ENCODE measurements around the gene DHX30.

Gene DHX30

DNA sequence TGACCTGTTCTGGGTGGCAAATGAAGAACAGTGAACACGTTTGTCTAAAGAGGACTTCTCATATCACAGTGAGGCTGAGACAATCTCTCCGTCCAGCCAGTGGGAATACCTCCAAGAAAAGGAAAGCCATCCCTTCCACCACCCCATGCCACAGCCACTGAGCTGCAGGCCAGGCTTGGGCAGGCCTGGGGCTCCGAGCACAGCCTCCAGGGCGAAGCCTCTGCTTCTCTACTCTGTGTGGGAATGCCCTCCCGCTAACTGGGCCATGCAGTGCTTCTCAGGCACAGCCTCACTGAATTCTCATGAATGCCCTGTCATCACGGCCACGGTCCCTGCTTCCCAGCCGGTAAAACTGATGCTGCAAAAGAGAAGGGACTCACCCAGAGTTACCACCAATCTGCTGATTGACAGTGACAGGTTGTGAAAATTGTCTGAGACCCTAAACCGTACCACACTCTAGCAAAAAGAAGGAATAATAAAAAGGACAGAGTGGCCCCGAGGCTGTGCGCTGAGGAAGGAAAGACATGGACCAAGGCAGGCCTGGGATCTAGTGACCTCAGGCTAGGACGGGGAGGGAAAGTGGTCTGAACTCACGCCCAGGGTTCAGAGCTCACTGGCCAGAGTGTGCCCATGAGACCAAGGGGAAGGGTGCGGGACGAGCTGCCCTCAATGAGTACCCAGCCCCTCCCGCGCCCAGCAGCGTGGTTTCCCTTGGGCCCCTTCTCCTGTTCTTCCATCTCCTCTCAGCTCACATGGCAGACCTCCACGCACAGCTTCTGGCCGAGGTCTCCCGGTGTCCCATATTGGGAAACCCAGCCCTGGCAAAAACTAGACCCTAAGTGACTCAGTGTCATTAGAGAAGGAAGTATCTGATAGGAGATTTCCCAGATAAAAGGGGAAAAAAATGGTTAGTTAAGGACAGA lies 52.8 kb downstream of the DHX30 start:
- no peaks in the 10 kb centered on the region for H3K4me1 Mint-ChIP-seq
- no peak overlapping the region for H3K4me3 Mint-ChIP-seq
- H3K36me3 Mint-ChIP-seq = peaks cover 62% of the 10 kb centered on the region
- H3K9me3 Mint-ChIP-seq = no peaks in the 10 kb centered on the region
- DNase-seq (ENCODE audit: low spot score in 2 of 2) (no peak), ATAC-seq (no peak)
- no peak overlapping the region for H3K27ac Mint-ChIP-seq

DNA sequence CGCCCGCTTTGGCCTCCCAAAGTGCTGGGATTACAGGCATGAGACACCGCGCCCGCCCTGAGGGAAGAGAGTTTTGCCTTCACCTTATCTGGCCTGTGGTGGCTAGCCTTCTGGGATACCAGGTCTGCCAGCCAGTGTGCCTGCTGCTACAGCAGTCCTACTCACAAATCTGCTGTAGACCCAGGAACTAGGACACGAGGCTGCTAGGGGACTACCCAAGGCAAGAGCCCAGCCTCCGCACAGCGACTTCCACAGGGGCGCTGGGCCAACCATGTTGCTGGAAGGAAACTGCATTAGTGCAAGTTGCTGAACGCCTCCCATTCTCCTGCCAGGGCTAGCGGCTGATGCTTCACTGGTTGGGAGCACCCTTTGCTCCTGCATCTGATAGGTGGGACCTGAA lies 53.7 kb downstream of the DHX30 start:
- no peak for ATAC-seq

DNA sequence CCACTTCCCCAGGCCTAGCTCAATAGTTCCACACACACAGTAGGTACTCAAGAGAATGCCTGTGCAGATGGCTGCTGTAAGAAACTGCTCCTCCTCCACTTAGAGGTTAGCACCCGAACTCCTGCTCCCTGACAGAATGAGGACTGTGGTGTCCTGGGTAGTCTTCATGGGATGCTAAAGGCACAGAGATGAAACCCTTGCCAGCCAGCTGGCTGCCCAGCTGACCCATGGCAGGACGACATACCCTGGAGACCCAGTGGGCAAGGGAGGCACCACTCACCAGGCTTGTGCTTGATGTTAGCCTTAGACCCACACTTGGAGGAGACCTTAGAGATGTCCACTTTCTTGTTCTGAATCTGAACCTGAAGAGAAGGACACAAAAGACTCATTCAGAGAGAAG lies 54.2 kb downstream of the DHX30 start:
- H3K27ac Mint-ChIP-seq = no peak overlapping the region
- no peak for DNase-seq (ENCODE audit: low spot score in 2 of 2)
- H3K9me3 Mint-ChIP-seq = no peaks in the 10 kb centered on the region
- H3K36me3 Mint-ChIP-seq = peaks cover 59% of the 10 kb centered on the region
- no peak overlapping the region for H3K4me3 Mint-ChIP-seq
- no peaks in the 10 kb centered on the region for H3K4me1 Mint-ChIP-seq
- ATAC-seq = no peak

More for the DNA sequence above, 53.7 kb downstream of the DHX30 start:
- Mint-ChIP-seq H3K36me3 (peaks cover 59% of the 10 kb centered on the region), H3K4me3 (no peak overlapping the region), H3K4me1 (no peaks in the 10 kb centered on the region), H3K9me3 (no peaks in the 10 kb centered on the region), H3K27ac (no peak overlapping the region)
- DNase-seq (ENCODE audit: low spot score in 2 of 2) = no peak

DNA sequence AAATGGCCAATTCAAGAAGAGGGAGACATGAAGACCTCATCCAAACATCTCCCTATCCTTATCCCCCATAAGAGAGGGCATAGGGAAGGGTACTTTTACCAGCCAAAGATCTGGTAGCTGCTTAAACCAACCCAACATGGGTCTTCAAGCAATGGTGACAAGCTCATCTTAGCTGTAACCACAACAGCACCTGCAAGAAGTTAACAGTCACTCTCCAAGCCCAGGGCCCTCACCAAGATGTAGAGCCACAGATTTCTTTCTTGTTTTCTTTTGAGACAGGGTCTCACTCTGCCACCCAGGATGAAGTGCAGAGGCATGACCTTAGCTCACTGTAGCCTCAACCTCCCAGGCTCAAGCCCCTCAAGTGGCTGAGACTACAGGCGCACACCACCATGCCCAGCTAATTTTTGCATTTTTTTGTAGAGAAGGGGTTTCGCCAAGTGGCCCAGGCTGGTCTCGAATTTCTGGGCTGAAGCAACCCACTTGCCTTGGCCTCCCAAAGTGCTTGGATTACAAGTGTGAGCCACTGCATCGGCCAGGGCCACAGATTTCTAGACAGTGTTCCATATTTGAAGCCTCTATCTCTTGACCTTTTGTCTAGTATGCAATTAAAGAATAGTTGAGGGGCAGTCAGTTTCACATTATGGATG lies 57.1 kb downstream of the DHX30 start:
- peaks cover 61% of the 10 kb centered on the region for H3K36me3 Mint-ChIP-seq
- no peaks in the 10 kb centered on the region for H3K9me3 Mint-ChIP-seq
- no peaks in the 10 kb centered on the region for H3K4me1 Mint-ChIP-seq
- ATAC-seq (no peak), DNase-seq (ENCODE audit: low spot score in 2 of 2) (no peak)
- H3K4me3 Mint-ChIP-seq = no peak overlapping the region
- H3K27ac Mint-ChIP-seq = peak overlapping the region; percentile 33

DNA sequence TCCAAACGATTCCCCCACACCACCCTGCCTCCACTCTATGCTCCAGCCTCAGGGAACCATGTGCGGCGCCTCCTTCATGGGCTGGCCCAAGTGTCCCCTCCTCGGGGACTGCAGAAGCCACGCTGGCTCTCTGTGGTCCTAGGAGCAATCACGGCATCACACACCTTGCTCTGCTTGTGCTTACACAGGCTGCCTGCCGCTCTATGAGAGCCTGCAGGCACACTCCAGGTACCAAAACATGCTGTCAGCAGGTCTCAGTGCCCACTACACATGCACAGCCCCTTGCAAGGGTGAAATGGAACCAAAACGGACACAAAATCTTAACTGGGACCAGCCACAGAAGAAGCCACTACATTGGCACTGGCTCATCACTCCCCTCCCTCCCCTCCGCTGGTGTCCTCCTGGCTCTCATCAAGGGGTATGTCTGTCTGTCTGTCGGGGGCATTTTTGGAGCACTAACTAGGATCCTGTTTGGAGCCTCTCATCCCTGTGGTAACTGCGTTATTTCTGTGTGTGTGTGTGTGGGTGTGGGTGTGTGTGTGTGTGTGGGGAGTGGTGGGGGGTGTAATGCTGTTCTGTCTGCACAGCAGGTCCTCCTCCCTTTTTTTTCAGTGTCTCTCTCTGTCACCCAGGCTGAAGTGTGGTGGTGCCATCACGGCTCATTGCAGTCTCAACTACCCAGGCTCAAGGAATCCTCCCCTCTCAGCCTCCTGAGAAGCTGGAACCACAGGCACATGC lies 60.6 kb downstream of the DHX30 start:
- H3K27ac Mint-ChIP-seq = peak overlapping the region; percentile 45
- no peak for DNase-seq (ENCODE audit: low spot score in 2 of 2)

DNA sequence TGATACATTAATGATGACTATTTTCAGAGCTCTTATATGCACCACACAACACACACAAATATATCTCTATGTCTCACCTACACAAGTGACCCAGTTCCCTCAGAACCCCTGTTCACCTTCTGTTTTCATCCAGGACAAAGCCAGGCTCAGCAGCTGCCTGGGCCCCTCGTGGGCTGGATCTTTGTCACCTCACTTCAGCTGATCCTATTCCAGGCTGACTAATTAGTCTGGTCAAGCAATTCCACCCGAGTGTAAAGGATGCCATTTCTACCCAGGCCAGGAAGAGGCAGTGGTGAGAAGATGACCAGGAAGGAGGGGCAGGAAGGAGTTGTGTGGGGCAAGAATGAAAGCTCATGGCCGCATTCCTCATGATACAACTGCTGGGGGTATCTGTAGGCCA lies 62.3 kb downstream of the DHX30 start:
- Mint-ChIP-seq H3K27ac (no peak overlapping the region), H3K36me3 (peaks cover 71% of the 10 kb centered on the region), H3K4me3 (no peak overlapping the region), H3K9me3 (no peaks in the 10 kb centered on the region), H3K4me1 (no peaks in the 10 kb centered on the region)
- ATAC-seq (no peak), DNase-seq (ENCODE audit: low spot score in 2 of 2) (no peak)

More for the DNA sequence above, 60.6 kb downstream of the DHX30 start:
- Mint-ChIP-seq H3K4me3 (no peak overlapping the region), H3K4me1 (no peaks in the 10 kb centered on the region), H3K36me3 (peaks cover 55% of the 10 kb centered on the region), H3K9me3 (no peaks in the 10 kb centered on the region)
- ATAC-seq = no peak

DNA sequence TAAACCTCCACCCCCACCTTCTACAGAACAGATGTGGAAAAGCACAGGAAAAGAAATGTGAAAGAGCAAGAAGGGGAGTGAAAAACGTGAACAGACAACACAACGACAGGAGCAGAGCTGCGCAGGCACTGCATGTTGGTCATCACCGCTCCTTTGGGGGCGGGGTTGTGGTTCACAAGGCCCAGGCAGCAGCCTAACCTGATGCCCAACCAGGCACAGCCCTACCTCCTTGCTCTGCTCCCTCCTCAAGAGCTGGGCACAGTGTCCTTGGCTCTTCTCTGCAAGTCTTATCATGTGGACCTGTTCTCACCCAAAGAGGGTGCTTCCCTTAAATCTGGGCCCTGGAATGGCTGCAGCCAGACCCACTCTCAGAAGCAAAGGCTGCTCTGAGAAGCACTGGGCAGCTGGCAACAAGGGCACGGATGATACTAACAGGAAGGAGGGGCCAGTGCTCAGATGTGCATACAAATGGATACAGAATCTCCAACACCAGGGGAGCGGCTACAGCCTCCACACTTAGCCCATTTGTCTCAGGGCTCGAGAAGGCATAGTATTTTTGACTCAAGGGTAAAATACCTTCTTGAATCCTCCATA lies 64.6 kb downstream of the DHX30 start:
- DNase-seq (ENCODE audit: low spot score in 2 of 2) (no peak), ATAC-seq (no peak)
- Mint-ChIP-seq H3K4me3 (no peak overlapping the region), H3K36me3 (peaks cover 63% of the 10 kb centered on the region), H3K4me1 (no peaks in the 10 kb centered on the region), H3K9me3 (no peaks in the 10 kb centered on the region), H3K27ac (peak overlapping the region; percentile 63)

DNA sequence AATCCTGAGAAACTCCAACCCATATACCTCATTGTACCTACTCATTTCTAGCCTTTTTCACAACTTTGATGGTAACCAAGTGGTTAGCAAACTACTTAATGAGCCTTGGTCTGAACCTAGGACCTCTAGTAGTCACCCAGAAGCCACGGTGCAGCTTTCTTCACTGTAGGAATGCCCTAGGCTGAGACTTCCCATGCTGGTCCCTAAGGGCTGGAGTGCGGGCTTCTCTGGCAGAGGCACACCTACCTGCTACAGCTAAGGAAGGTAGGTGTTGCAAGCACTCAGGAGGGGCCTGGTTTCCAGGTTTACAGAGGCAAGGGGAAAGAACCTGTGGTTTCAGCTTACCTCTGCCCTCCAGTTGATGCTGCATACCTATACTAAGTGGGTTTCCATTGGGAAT lies 65.4 kb downstream of the DHX30 start:
- Mint-ChIP-seq H3K27ac (peak overlapping the region; percentile 12), H3K9me3 (no peaks in the 10 kb centered on the region), H3K4me1 (no peaks in the 10 kb centered on the region)

DNA sequence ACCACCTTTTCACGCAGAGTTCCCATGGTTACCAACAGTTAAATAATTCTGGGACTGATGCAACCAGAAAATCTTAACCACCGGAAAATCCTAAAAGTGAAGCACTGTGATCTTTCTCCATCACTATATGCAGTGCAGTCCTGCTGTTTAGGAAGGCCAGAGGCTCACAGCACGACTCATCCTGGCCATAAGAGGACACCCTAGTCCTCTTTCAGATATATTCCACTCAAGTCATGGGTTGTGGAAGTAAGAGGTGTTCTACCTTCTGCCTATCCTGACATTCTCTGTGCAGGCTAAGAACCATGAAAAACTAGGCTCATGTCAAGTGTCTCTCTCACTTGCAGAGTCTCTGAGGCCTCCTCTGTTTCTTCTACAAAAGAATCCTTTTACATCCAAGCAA lies 67.2 kb downstream of the DHX30 start:
- Mint-ChIP-seq H3K4me3 (no peak overlapping the region), H3K9me3 (no peaks in the 10 kb centered on the region), H3K36me3 (peaks cover 68% of the 10 kb centered on the region), H3K27ac (peak overlapping the region; percentile 52), H3K4me1 (no peaks in the 10 kb centered on the region)
- no peak for ATAC-seq
- DNase-seq (ENCODE audit: low spot score in 2 of 2) = no peak

More for the DNA sequence above, 65.4 kb downstream of the DHX30 start:
- DNase-seq (ENCODE audit: low spot score in 2 of 2) = no peak
- Mint-ChIP-seq H3K4me3 (no peak overlapping the region), H3K36me3 (peaks cover 62% of the 10 kb centered on the region)
- no peak for ATAC-seq

DNA sequence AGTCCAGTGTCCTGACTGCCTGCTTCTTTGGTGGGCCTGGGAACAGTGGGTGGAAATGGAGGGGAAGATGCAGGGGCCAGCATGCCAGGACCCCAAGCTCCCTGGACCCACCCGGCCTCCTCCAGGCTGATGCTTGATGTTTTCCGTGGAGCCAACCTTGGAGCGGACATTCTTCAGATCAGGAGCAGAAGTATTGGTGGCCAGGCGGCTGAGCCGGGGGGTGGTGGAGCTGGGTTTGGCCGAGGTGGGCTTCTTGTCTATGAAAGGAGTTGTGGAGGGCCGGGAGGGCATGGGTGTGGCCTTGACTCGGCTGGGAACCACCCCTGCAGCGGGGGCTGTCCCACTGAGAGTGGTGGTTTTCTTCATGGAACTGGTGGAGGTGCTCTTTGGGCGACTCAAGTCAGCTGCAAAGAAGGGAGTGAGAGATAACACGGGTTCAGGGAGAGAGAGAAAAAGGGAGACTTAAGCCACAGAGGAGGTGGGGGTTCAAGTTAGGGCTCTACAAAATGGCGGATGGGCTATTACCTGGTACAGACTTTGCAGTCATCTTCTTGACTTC lies 67.8 kb downstream of the DHX30 start:
- no peaks in the 10 kb centered on the region for H3K4me1 Mint-ChIP-seq
- no peak for DNase-seq (ENCODE audit: low spot score in 2 of 2)
- H3K9me3 Mint-ChIP-seq = no peaks in the 10 kb centered on the region
- ATAC-seq = no peak
- peaks cover 68% of the 10 kb centered on the region for H3K36me3 Mint-ChIP-seq
- H3K27ac Mint-ChIP-seq = peak overlapping the region; percentile 52
- H3K4me3 Mint-ChIP-seq = no peak overlapping the region

DNA sequence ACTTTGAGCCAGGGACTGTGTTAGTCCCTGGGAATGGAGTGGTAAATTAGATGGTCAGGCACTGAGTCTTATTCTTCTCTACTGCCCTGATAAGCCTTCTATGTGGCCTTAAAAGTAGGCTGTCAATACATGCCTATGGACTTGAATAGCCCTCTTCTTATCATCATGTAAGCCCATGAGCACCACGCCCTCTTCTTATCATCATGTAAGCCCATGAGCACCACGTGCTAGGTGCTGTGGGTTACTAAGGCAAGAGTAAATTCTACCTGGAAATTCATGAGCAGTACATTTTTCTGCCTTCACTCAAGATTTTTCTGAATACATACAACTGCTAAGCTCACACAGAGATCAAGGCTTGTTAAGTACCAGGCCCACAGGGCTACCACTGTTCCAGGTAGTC lies 68.5 kb downstream of the DHX30 start:
- ATAC-seq = no peak
- H3K4me3 Mint-ChIP-seq = no peak overlapping the region
- H3K9me3 Mint-ChIP-seq = no peaks in the 10 kb centered on the region
- peaks cover 68% of the 10 kb centered on the region for H3K36me3 Mint-ChIP-seq
- no peak for DNase-seq (ENCODE audit: low spot score in 2 of 2)
- no peaks in the 10 kb centered on the region for H3K4me1 Mint-ChIP-seq
- no peak overlapping the region for H3K27ac Mint-ChIP-seq

DNA sequence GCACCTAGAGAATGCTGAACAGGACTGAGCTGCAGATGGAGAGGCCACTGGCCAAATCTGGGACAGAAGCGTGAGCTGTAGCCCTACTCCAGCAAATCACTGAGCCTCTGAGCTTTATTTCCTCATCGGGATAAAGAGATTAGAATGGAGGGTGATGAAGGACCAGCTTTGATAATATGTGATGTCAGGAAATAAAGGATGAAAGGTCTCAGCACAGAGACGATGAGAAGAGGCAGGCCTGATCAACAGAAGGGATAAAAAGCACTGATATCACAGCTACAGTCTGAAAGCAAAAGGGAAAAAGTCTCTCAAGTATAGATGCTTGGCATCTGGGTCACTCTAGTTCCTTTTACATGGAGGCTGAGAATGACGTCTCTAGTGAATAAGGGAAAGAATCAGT lies 70.0 kb downstream of the DHX30 start:
- DNase-seq (ENCODE audit: low spot score in 2 of 2) (no peak), ATAC-seq (no peak)
- peaks cover 76% of the 10 kb centered on the region for H3K36me3 Mint-ChIP-seq
- no peak overlapping the region for H3K4me3 Mint-ChIP-seq
- no peaks in the 10 kb centered on the region for H3K9me3 Mint-ChIP-seq
- H3K27ac Mint-ChIP-seq = peak overlapping the region; percentile 6
- peaks cover 9% of the 10 kb centered on the region for H3K4me1 Mint-ChIP-seq

DNA sequence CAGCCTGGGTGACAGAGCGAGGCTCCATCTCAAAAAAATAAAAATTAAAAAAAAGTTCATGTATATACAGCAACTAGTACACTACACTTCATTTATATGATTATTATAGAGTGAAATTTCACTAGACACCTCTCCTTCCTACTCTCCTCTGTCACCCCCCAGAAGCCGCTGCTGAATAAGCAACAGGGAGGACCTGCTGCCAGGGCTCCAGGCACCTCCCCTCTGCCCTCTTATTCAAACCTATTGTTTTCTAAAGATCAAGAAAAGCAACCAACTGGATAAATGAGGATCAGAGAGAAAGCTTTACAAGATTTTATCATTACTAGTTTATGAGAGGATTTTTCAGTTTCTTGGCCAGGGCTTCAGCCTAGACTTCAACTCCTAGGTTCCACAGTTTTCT lies 71.5 kb downstream of the DHX30 start:
- H3K9me3 Mint-ChIP-seq = no peaks in the 10 kb centered on the region
- no peak overlapping the region for H3K4me3 Mint-ChIP-seq
- H3K36me3 Mint-ChIP-seq = peaks cover 66% of the 10 kb centered on the region
- peaks cover 10% of the 10 kb centered on the region for H3K4me1 Mint-ChIP-seq
- no peak overlapping the region for H3K27ac Mint-ChIP-seq
- DNase-seq (ENCODE audit: low spot score in 2 of 2) (no peak), ATAC-seq (no peak)

DNA sequence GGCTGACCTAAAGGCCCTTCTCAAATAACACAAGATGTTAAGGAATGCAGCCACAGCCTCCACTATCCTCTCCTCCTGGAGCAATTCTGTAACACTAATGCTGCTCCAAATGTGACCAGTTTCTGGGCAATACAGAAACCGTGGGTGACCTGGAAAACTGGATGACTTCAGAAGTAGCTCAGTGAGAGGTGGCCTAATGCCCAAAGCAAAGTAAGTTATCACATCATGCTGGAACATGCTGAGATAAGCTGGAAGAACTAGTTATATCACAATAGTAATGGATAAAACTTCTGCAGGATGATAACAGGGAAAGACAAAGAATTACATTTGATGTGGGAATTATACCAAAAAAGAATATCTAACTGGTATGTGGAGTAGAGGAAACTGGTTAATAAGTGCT lies 72.0 kb downstream of the DHX30 start:
- peaks cover 10% of the 10 kb centered on the region for H3K4me1 Mint-ChIP-seq
- DNase-seq (ENCODE audit: low spot score in 2 of 2) = no peak
- H3K9me3 Mint-ChIP-seq = no peaks in the 10 kb centered on the region
- H3K36me3 Mint-ChIP-seq = peaks cover 61% of the 10 kb centered on the region
- ATAC-seq = no peak
- H3K4me3 Mint-ChIP-seq = no peak overlapping the region
- no peak overlapping the region for H3K27ac Mint-ChIP-seq

DNA sequence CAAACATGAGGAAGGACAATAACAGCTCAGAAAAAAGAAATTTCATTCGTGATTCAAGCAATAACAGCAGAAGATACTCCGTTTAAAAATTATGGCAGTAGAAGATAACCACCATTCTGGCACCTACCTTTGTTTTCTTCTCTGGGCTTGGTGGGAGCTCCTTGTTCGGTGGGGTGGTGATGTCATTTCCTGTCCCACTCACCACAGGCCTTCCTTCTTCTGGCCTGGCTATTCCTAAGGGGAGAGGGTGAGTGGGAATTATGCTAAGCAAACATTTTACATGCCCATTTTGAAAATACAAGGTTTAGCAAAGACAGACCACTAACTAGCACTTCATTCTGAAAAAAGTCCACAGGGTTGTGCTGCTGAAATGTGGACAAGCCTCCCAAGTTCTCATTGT lies 74.4 kb downstream of the DHX30 start:
- peak overlapping the region; percentile 60 for H3K27ac Mint-ChIP-seq
- H3K9me3 Mint-ChIP-seq = no peaks in the 10 kb centered on the region
- H3K36me3 Mint-ChIP-seq = peaks cover 50% of the 10 kb centered on the region
- no peak for DNase-seq (ENCODE audit: low spot score in 2 of 2)
- ATAC-seq = no peak
- peaks cover 10% of the 10 kb centered on the region for H3K4me1 Mint-ChIP-seq
- H3K4me3 Mint-ChIP-seq = no peak overlapping the region

All from stimulated activated effector memory CD8-positive, alpha-beta T cell treated with anti-CD3 and anti-CD28 coated beads, Interleukin-12 subunit alpha, Interleukin-12 subunit beta, amount 100 ng/mL, for 72 hours (primary cell).